Ovary (tissue), 10 donors: ENCODE results near the gene TRAF2. TPM values are rescaled to one million over a fixed set of nuclear protein-coding genes. Genes with fewer than 3 reads are reported as not detected.
"Not testable (repeated sequence)": the region's sequence is repeated elsewhere in the genome, so short reads cannot be mapped to it uniquely, and the experiment has no call there.

Experiments used
- DNase-seq, 5 donors: peaks; one replicate each; pipeline ENCODE4 v3.0.0-alpha.2; 2019 to 2020
- H3K27ac ChIP-seq, 2 donors: fragments of 200-600 bp; one replicate each; pipeline versions ENCODE4 v1.5.1 to v1.8.0; 2019 to 2022
- H3K27me3 ChIP-seq: fragments of 200-600 bp; one replicate; pipeline ENCODE4 v1.8.0; 2022
- H3K36me3 ChIP-seq: fragments of 200-600 bp; sonication (generic); one replicate; pipeline ENCODE4 v1.5.1; 2019
- H3K4me1 ChIP-seq: one replicate; pipeline ENCODE4 v1.8.1; 2013; ENCODE audit warnings: mild to moderate bottlenecking, moderate library complexity; ENCODE audit not compliant: insufficient read depth
- H3K4me3 ChIP-seq: fragments of 200-600 bp; sonication (generic); one replicate; pipeline ENCODE4 v1.5.1; 2017
- H3K9me3 ChIP-seq, 2 donors: fragments of 200-600 bp in 1 of 2; sonication (generic) in 1 of 2; one replicate each; pipeline versions ENCODE4 v1.5.1 to v1.8.1; 2013 to 2019; ENCODE audit warnings: mild to moderate bottlenecking in 1 of 2, moderate library complexity in 1 of 2
- CTCF ChIP-seq, 3 donors: fragments of 450-650 bp in 2 of 3; fragments of 200-600 bp in 1 of 3; IDR thresholded peaks; one replicate each; pipeline versions ENCODE4 v1.5.1 to v1.8.0; 2016 to 2022; ENCODE audit warnings: antibody characterized with exemption in 3 of 3, mild to moderate bottlenecking in 1 of 3
- EP300 ChIP-seq: sonication (generic); formaldehyde crosslinking; IDR thresholded peaks from one replicate; pipeline ENCODE4 v1.6.1; 2017; ENCODE audit warnings: antibody characterized with exemption
- POLR2A ChIP-seq: fragments of 450-650 bp; IDR thresholded peaks from one replicate; pipeline ENCODE4 v1.6.1; 2017; ENCODE audit warnings: antibody characterized with exemption, mild to moderate bottlenecking, moderate library complexity
- WGBS, 3 donors: extraction: QIAGEN DNeasy Blood & Tissue Kit in 1 of 3; methylation state at CpG; one replicate each; pipeline versions ENCODE4 v1.1.5 to v1.1.7; 2013 to 2017; 5-methylcytosine and 5-hydroxymethylcytosine counted together
- intact Hi-C, 4 donors: fragments of 100-400 bp; cut with DNase I; formaldehyde crosslinking; loops; one replicate each; pipeline versions ENCODE4 v1.11.0 to v1.15.1; 2022 to 2023
- long read RNA-seq, 3 donors: library from polyadenylated mRNA in 2 of 3; unstranded in 2 of 3; transcript quantifications; one replicate each; pipeline ENCODE4 v2.0.0 and lab custom pipeline, GENCODE V29; 2021 to 2026
- polyA plus RNA-seq, 2 donors: library from polyadenylated mRNA; stranded (reverse); fragments of 200-250 nt in 1 of 2; fragments of 350-450 nt in 1 of 2; fragmentation: Illumina TruSeq in 1 of 2; extraction: RNeasy Lipid Tissue Mini Kit (QIAGEN cat#74804) in 1 of 2; gene quantifications; one replicate each; pipeline ENCODE4 v1.2.3, GENCODE V29; 2013 to 2014
- total RNA-seq, 7 donors: library from RNA; depleted of rRNA in 2 of 7; stranded (reverse); fragments of >200 nt in 2 of 7; fragmentation: NEBNext Ultra II Directional in 3 of 7; extraction: Animal tissue kit (Norgen Biotek cat#: 25700) in 3 of 7; gene quantifications; one replicate each; pipeline versions ENCODE4 v1.1.0 to v1.2.4, GENCODE V29; 2016 to 2023
- donor health status: DM: no; HTN: no; CAD: no; lungs with moderate emphysema.
- donor health status: DM: no; HTN: no; CAD: no.
- donor health status: Bipolar disorder and iron deficiency.
- donor health status: DM: yes; HTN: yes; CAD: no.
- donor health status: DM: no; HTN: no; CAD: no.
- donor health status: DM: yes; HTN: yes; CAD: no.

TRAF2 gene
- total RNA-seq (10 to 100 TPM in 4 of 7 donors, 1 to 10 TPM in 3; 5.6 to 11.9 (median 10.3) TPM), polyA plus RNA-seq (1 to 10 TPM in 1 of 2 donors, under 1 TPM in 1; 0.83 to 7.6 TPM)
- long read RNA-seq, donor 1, transcript TRAF2-201 (11 exons, 2,264 nt) = major isoform, 48 of 68 reads
- long read RNA-seq, donor 1, partial matches to known transcripts = 14 of 68 reads
- long read RNA-seq, donor 1, other reads (novel, unspliced or antisense) = 6 of 68 reads
- long read RNA-seq, donor 2, transcript TRAF2-201 (11 exons, 2,264 nt) = major isoform, 5 of 5 reads
- long read RNA-seq, donor 2, partial matches to known transcripts = 0 of 5 reads
- long read RNA-seq, donor 2, other reads (novel, unspliced or antisense) = 0 of 5 reads
- long read RNA-seq, donor 3, transcript TRAF2-201 (11 exons, 2,264 nt) = major isoform, 15 of 21 reads
- long read RNA-seq, donor 3, partial matches to known transcripts = 3 of 21 reads
- long read RNA-seq, donor 3, other reads (novel, unspliced or antisense) = 3 of 21 reads

- peak; percentile 96 to 99 (median 98) for DNase-seq
- intact Hi-C loops = loop anchor here in 1 of 4 donors (5.0 kb wide), 1 partner anchor 56 kb away; the partner anchor contains the start of gene FBXW5
- Histone ChIP-seq H3K27me3 (no peaks in the 10 kb centered on the region), H3K36me3 (no peaks in the 10 kb centered on the region), H3K4me3 (peak within 1 kb of the TSS; percentile 85), H3K9me3 (no peaks in the 10 kb centered on the region), H3K4me1 (peaks cover 5% of the 10 kb centered on the region), H3K27ac (peak within 1 kb of the TSS; percentile 37 to 60)
- 0% methylated on average over 32 to 88 of the region's 88 CpGs for WGBS, 3 donors
- TF ChIP-seq POLR2A (no peak), CTCF (IDR thresholded peaks at IDR 0.05) (no peak), EP300 (no peak)
Observed at GRCh38 chr9:136885950-136886578, at the start of gene TRAF2. Gene TRAF2 (plus strand): TSS chr9:136886516. CDS start chr9:136898741, 12,225 bp downstream.

GRCh38 chr9:136837146-136837855 is 49.0 kb upstream of the TRAF2 start:
- no peak overlapping the region for H3K4me3 ChIP-seq
- H3K4me1 ChIP-seq = peaks cover 2% of the 10 kb centered on the region
- intact Hi-C loops = no loop called here
- no peaks in the 10 kb centered on the region for H3K36me3 ChIP-seq
- no peak for DNase-seq
- no peak overlapping the region for H3K27ac ChIP-seq
- H3K9me3 ChIP-seq = no peaks in the 10 kb centered on the region
- TF ChIP-seq POLR2A = no peak
- no peaks in the 10 kb centered on the region for H3K27me3 ChIP-seq
- WGBS, 3 donors = 86 to 89% (median 87%) methylated on average over 12 to 27 of the region's 27 CpGs

GRCh38 chr9:136837856-136838277 is 48.4 kb upstream of the TRAF2 start:
- H3K27ac ChIP-seq, DNase-seq, H3K4me3 ChIP-seq, intact Hi-C loops, H3K36me3 ChIP-seq, H3K27me3 ChIP-seq, H3K4me1 ChIP-seq, H3K9me3 ChIP-seq: not testable (repeated sequence)
- WGBS, 3 donors = 85 to 89% (median 88%) methylated on average over 14 to 15 of the region's 15 CpGs

GRCh38 chr9:136838314-136839228 is 47.7 kb upstream of the TRAF2 start:
- H3K27ac ChIP-seq = no peak overlapping the region
- H3K4me3 ChIP-seq = no peak overlapping the region
- DNase-seq = no peak
- TF ChIP-seq POLR2A (no peak), CTCF (IDR thresholded peaks at IDR 0.05) (no peak), EP300 (no peak)
- no peaks in the 10 kb centered on the region for H3K36me3 ChIP-seq
- peaks cover 5% of the 10 kb centered on the region for H3K4me1 ChIP-seq
- no peaks in the 10 kb centered on the region for H3K9me3 ChIP-seq
- H3K27me3 ChIP-seq = no peaks in the 10 kb centered on the region
- intact Hi-C loops = no loop called here
- 75 to 80% (median 80%) methylated on average over 27 to 29 of the region's 29 CpGs for WGBS, 3 donors
